Kidney (tissue), 14 donors: ENCODE measurements around the gene EPS8L2. TPM values are rescaled to one million over a fixed set of nuclear protein-coding genes. Genes with fewer than 3 reads are reported as not detected.

ENCODE experiments used
- DNase-seq, 5 donors: peaks; one replicate each; pipeline ENCODE4 v3.0.0-alpha.2; 2013 to 2020
- FAIRE-seq: peaks from 2 replicates; lab custom pipeline; 2012; peaks lifted over from hg19 to GRCh38; lab: Jason Lieb, UNC
- H3K27ac ChIP-seq, 2 donors: one replicate each; pipeline ENCODE4 v1.7.0; 2013; ENCODE audit warnings: low read depth in 2 of 2, low read length in 2 of 2, inconsistent platforms in 1 of 2
- H3K27me3 ChIP-seq: one replicate; pipeline ENCODE4 v1.7.1; 2013; ENCODE audit warnings: low read length, inconsistent platforms; ENCODE audit not compliant: control insufficient read depth, insufficient read depth
- H3K36me3 ChIP-seq, 3 donors: one replicate each; pipeline versions ENCODE4 v1.7.0 to v1.7.1; 2013; ENCODE audit warnings: low read length in 3 of 3, control low read depth in 1 of 3, inconsistent platforms in 1 of 3; ENCODE audit not compliant: insufficient read depth in 3 of 3, control insufficient read depth in 2 of 3
- H3K4me1 ChIP-seq, 3 donors: one replicate each; pipeline versions ENCODE4 v1.7.0 to v1.7.1; 2013; ENCODE audit warnings: low read length in 3 of 3, inconsistent platforms in 1 of 3, low read depth in 1 of 3; ENCODE audit not compliant: control insufficient read depth in 2 of 3, insufficient read depth in 2 of 3
- H3K4me3 ChIP-seq, 3 donors: one replicate each; pipeline versions ENCODE4 v1.7.0 to v1.8.1; 2013; ENCODE audit warnings: low read length in 3 of 3, control low read depth in 1 of 3, inconsistent platforms in 1 of 3
- H3K9ac ChIP-seq, 3 donors: one replicate each; pipeline versions ENCODE4 v1.7.0 to v1.7.1; 2013; ENCODE audit warnings: low read length in 3 of 3, control low read depth in 1 of 3, inconsistent platforms in 1 of 3
- H3K9me3 ChIP-seq, 3 donors: one replicate each; pipeline versions ENCODE4 v1.7.0 to v1.7.1; 2013; ENCODE audit warnings: low read length in 3 of 3, control low read depth in 1 of 3, inconsistent platforms in 1 of 3; ENCODE audit not compliant: control insufficient read depth in 2 of 3, insufficient read depth in 1 of 3
- intact Hi-C: fragments of 100-400 bp; cut with DNase I; formaldehyde crosslinking; loops from one replicate; pipeline ENCODE4 v1.11.1; 2022
- polyA plus RNA-seq: library from polyadenylated mRNA; stranded (reverse); fragments of 350-450 nt; fragmentation: Illumina TruSeq; extraction: RNeasy Lipid Tissue Mini Kit (QIAGEN cat#74804); gene quantifications from one replicate; pipeline ENCODE4 v1.2.3, GENCODE V29; 2014; ENCODE audit warnings: low read depth, low replicate concordance; ENCODE audit not compliant: insufficient read depth
- total RNA-seq: library from RNA; stranded (reverse); fragmentation: NEBNext Ultra II Directional; extraction: Animal tissue kit (Norgen Biotek cat#: 25700); gene quantifications from one replicate; pipeline ENCODE4 v1.2.1, GENCODE V29; 2021
- TF ChIP-seq, protein P1 (sequence below): IDR thresholded peaks from 3 replicates; pipeline ENCODE4 v1.5.1; 2012; ENCODE audit warnings: mild to moderate bottlenecking, moderate library complexity, borderline replicate concordance; ENCODE audit not compliant: insufficient read depth; ENCODE audit errors: extremely low read depth
- donor health status: control.
- donor health status: control.
- donor health status: control.
- donor health status: control.
- donor health status: control.
- donor health status: DM: yes; HTN: yes; CAD: no.
- donor health status: Normal renal cell carcinoma (clear cell type).

The EPS8L2 gene
- total and polyA plus RNA-seq, 2 donors from 2014 or later, result 199 to 287 TPM

- no peak for DNase-seq
- no peak for FAIRE-seq
These were observed 48.3 kb upstream of the EPS8L2 start for GRCh38 chr11:657691-658126.

DNA sequence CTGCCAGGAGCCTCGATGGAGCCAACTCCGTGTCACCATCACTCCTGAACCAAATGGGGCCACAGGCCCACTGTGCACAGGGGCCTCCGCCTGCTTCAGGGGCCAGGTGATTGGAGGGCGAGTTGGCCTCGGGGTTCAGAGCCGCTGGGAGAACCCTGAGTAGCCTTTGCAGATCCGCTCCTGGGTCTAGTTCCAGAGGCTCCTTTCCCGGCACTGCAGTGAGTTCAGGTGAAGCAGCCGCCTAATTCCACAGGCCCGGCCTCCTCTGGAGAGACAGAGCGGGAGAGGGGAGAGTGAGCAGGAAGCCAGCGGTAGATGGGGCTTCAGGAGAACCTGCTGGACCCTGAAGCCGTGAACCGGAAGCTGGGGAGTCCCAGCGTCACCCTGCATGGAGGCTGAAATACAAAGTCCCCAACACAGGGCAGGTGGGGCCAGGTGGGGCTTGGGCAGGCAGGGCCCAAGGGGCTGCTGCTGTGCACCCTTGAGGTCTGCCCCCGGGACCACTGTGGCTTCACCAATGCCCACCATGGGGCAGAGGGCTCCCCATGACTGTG is 46.4 kb upstream of the EPS8L2 start:
- Histone ChIP-seq H3K27ac (no peak overlapping the region), H3K9me3 (no peaks in the 10 kb centered on the region), H3K4me3 (no peak overlapping the region), H3K27me3 (no peaks in the 10 kb centered on the region), H3K9ac (no peak overlapping the region), H3K4me1 (no peaks in the 10 kb centered on the region), H3K36me3 (peaks cover 0 to 7% (median 3%) of the 10 kb centered on the region in 3 donors)
- DNase-seq (no peak), FAIRE-seq (no peak)
- intact Hi-C loops, result no loop called here
- TF ChIP-seq, protein P1, sequence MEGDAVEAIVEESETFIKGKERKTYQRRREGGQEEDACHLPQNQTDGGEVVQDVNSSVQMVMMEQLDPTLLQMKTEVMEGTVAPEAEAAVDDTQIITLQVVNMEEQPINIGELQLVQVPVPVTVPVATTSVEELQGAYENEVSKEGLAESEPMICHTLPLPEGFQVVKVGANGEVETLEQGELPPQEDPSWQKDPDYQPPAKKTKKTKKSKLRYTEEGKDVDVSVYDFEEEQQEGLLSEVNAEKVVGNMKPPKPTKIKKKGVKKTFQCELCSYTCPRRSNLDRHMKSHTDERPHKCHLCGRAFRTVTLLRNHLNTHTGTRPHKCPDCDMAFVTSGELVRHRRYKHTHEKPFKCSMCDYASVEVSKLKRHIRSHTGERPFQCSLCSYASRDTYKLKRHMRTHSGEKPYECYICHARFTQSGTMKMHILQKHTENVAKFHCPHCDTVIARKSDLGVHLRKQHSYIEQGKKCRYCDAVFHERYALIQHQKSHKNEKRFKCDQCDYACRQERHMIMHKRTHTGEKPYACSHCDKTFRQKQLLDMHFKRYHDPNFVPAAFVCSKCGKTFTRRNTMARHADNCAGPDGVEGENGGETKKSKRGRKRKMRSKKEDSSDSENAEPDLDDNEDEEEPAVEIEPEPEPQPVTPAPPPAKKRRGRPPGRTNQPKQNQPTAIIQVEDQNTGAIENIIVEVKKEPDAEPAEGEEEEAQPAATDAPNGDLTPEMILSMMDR, result no peak

More at GRCh38 chr11:657691-658126, 48.3 kb upstream of the EPS8L2 start:
- intact Hi-C loops, result no loop called here
- Histone ChIP-seq H3K27me3 (no peaks in the 10 kb centered on the region), H3K27ac (no peak overlapping the region), H3K4me1 (no peaks in the 10 kb centered on the region), H3K36me3 (peaks cover 0 to 3% (median 0%) of the 10 kb centered on the region in 3 donors), H3K9ac (no peak overlapping the region), H3K4me3 (no peak overlapping the region), H3K9me3 (no peaks in the 10 kb centered on the region)
- TF ChIP-seq, protein P1, result no peak

GRCh38 chr11:660281-660680 is 45.8 kb upstream of the EPS8L2 start:
- FAIRE-seq, result no peak
- intact Hi-C loops, result no loop called here
- H3K36me3 ChIP-seq, result peaks cover 0 to 7% (median 3%) of the 10 kb centered on the region in 3 donors

More at GRCh38 chr11:660281-660680, 45.8 kb upstream of the EPS8L2 start:
- Histone ChIP-seq H3K9ac (no peak overlapping the region), H3K4me3 (no peak overlapping the region), H3K4me1 (no peaks in the 10 kb centered on the region), H3K27ac (no peak overlapping the region), H3K27me3 (no peaks in the 10 kb centered on the region), H3K9me3 (no peaks in the 10 kb centered on the region)
- no peak for DNase-seq
- TF ChIP-seq, protein P1, result no peak
